ENCODE measurements around the gene S100A16. TPM values are rescaled to one million over a fixed set of nuclear protein-coding genes. Genes with fewer than 3 reads are reported as not detected.
"Not testable (repeated sequence)": the region's sequence is repeated elsewhere in the genome, so short reads cannot be mapped to it uniquely, and the experiment has no call there.

S100A16 gene
- polyA plus RNA-seq, 12 donors = 44.8 to 115 (median 49.2) TPM; not detected in 1

GRCh38 chr1:153592748-153593147, 20.2 kb downstream of the S100A16 start:
- DNase-seq = no peak

- DNase-seq = no peak
Measured at GRCh38 chr1:153588482-153588881, 24.5 kb downstream of the S100A16 start.

- DNase-seq = not testable (repeated sequence)
Measured at GRCh38 chr1:153588033-153588432, 24.9 kb downstream of the S100A16 start.

- no peak for DNase-seq
Measured at GRCh38 chr1:153587314-153587713, 25.6 kb downstream of the S100A16 start.

- DNase-seq = no peak
Measured at GRCh38 chr1:153586347-153586746, 26.6 kb downstream of the S100A16 start.

- DNase-seq = no peak
Measured at GRCh38 chr1:153585006-153585405, 27.9 kb downstream of the S100A16 start.

- no peak for DNase-seq
Measured at GRCh38 chr1:153583976-153584375, 29.0 kb downstream of the S100A16 start.

GRCh38 chr1:153583514-153583913, 29.4 kb downstream of the S100A16 start:
- not testable (repeated sequence) for DNase-seq

GRCh38 chr1:153582836-153583235, 30.1 kb downstream of the S100A16 start:
- DNase-seq = not testable (repeated sequence)

GRCh38 chr1:153578936-153579335, 34.0 kb downstream of the S100A16 start:
- DNase-seq = no peak

- DNase-seq = no peak
Measured at GRCh38 chr1:153578490-153578889, 34.4 kb downstream of the S100A16 start.

- no peak for DNase-seq
Measured at GRCh38 chr1:153577624-153578051, 35.3 kb downstream of the S100A16 start.

GRCh38 chr1:153577138-153577537, 35.8 kb downstream of the S100A16 start:
- no peak for DNase-seq

GRCh38 chr1:153575497-153575896, 37.4 kb downstream of the S100A16 start:
- DNase-seq = not testable (repeated sequence)

GRCh38 chr1:153575081-153575491, 37.9 kb downstream of the S100A16 start:
- DNase-seq = not testable (repeated sequence)

- no peak for DNase-seq
Measured at GRCh38 chr1:153573351-153573750, 39.6 kb downstream of the S100A16 start.

- DNase-seq = peak; percentile 47
Measured at GRCh38 chr1:153572569-153573015, 40.3 kb downstream of the S100A16 start.

GRCh38 chr1:153571706-153572105, 41.2 kb downstream of the S100A16 start:
- no peak for DNase-seq

- no peak for DNase-seq
Measured at GRCh38 chr1:153570874-153571273, 42.1 kb downstream of the S100A16 start.

- DNase-seq = no peak
Measured at GRCh38 chr1:153569465-153569864, 43.5 kb downstream of the S100A16 start.

- DNase-seq = peak; percentile 91
Measured at GRCh38 chr1:153568367-153569099, 44.4 kb downstream of the S100A16 start.

- no peak for DNase-seq
Measured at GRCh38 chr1:153567621-153568366, 45.1 kb downstream of the S100A16 start.
